Central memory CD4-positive, alpha-beta T cell (primary cell): ENCODE results near the gene CCDC80.

Experiments used
- DNase-seq: peaks from one replicate; pipeline ENCODE4 v3.0.0; 2022
- total RNA-seq, 3 experiments: gene quantifications; one replicate each; lab custom pipeline; 2026; lab: John Stamatoyannopoulos, UW

The CCDC80 gene, protein sequence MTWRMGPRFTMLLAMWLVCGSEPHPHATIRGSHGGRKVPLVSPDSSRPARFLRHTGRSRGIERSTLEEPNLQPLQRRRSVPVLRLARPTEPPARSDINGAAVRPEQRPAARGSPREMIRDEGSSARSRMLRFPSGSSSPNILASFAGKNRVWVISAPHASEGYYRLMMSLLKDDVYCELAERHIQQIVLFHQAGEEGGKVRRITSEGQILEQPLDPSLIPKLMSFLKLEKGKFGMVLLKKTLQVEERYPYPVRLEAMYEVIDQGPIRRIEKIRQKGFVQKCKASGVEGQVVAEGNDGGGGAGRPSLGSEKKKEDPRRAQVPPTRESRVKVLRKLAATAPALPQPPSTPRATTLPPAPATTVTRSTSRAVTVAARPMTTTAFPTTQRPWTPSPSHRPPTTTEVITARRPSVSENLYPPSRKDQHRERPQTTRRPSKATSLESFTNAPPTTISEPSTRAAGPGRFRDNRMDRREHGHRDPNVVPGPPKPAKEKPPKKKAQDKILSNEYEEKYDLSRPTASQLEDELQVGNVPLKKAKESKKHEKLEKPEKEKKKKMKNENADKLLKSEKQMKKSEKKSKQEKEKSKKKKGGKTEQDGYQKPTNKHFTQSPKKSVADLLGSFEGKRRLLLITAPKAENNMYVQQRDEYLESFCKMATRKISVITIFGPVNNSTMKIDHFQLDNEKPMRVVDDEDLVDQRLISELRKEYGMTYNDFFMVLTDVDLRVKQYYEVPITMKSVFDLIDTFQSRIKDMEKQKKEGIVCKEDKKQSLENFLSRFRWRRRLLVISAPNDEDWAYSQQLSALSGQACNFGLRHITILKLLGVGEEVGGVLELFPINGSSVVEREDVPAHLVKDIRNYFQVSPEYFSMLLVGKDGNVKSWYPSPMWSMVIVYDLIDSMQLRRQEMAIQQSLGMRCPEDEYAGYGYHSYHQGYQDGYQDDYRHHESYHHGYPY
- 0 to 0.07 (median 0.05) reads per million in 3 experiments for total RNA-seq

DNA sequence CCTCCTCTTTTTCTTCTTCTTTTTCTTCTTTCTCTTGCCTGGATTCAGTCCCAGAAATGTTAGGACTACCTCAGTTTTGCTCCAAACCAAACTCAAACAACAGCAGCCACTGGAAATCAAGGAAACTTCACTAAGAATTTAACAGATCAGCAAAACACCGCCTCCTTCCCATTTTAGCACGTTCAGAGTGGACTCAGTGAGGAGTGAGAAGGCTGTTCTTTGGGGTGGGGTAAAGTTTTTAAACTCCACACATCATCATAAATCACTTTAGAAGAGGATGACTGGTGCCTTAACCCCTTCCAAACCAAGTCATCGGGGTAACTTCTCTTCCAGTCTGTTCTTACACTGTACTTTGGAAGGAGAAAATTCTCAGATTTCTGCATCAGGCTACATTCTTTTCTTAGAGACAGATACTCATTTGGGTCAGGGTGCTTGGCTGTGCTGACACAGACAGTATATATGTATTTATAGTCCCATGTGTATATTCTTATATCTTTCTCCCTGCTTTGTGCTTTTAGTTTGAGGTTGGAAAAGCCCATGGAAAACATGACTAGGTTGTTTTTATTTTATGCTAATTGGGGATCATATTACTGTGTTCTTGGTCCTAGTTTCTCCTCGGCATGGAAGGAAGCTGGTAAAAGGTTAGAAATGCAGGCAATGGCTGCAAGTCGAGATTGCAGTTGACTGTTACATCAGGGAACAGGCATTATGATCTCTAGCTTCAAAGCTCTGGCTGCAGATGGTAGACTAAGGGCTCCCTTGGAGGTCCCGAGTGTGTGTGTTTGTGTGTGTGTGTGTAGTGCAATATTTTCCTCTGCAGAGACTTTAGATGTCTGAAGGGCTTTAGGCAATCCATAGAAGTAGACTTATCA lies at the start of gene CCDC80:
TSS of gene CCDC80 (minus strand) at position 214 of the 872 bp plus-strand sequence. CDS start 1,238 bp downstream, outside the sequence.
- DNase-seq: no peak

DNA sequence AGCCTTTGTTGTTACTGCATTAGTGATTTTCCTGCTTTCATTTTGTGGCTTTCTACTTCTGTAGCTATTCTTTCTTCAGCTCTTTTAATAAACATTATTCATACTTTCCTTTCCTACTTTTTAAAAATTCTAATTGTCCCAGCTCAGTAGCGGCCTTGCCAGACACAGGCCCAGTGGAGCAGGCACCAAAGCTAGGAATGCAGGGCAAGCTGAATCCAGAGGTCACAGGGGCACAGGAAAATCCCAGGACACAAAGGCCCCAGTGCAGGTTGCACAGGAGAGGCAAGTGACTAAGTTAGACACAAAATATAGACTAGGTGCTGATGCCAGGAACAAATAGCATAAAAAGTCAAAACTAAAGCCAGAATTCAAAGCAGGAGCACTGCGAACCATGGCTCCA lies 49.0 kb upstream of the CCDC80 start:
- DNase-seq: no peak

DNA sequence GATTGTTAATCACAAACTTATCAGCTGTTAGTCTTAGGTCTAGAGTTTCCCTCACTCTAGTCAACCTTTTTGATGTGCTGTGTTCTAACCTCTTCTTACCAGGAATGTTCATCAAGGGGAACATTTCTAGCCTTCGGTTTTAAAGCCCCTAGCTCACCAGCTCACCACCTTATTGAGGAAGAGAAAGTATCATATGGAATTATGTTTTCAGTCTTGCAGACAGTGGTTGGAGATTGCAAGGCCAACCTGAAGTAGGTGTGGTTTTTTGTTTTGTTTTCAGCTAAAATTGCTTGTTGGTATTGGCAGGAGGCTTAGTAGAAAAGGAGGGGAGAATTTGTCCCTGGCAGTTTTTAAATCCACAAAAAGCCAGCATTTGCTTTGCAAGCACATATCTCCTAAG lies 48.4 kb upstream of the CCDC80 start:
- no peak for DNase-seq

DNA sequence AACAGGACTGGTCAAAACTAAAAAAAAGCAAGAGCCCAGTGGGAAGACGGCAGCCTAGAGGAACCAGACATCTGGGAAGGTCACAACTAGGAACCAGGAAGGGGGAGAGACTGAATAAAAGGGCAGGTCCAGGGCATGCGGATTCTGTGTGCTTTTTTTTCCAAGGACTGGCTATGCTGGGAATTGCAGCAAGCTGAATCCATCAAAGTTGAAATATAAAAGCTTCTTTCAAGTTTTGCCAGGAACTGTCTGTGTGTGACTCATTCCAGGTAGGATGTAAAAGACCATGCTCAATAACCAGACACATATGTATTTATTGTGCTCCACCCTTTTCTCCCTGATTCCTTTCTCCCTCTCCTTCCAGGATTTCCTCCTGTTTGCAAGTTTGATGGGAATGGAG lies 47.9 kb upstream of the CCDC80 start:
- no peak for DNase-seq

DNA sequence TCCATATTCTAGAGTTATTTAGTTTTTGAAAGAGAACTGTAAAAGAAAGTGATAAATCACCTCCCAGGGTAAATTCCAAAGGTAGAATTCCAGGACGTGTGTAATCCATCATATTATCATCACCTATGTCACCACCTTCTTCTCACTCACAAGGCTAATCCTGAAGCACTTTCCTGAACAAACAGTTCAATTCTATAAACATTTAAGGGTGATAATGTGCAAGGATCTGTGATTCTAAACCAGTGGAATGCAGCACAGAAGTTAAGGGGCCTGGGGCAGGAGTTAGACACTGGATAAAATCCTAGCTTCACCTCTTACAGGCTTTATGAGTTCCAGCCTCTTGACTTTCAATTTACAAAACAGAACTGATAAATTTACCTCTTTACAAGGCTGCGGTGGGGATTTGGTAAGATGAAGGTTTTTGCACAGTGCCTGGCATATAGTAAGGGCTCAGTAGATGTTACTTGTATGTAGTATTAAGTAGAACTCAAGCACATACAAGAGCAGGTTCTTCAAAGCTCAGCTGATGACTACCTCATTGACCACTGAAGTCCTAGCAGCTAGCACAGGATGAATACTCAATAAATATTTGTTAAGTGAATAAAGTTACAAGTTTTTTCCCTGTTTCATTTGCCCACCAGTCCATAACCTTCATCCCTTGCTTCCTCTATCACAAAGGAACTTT lies 47.3 kb upstream of the CCDC80 start:
- DNase-seq: no peak

DNA sequence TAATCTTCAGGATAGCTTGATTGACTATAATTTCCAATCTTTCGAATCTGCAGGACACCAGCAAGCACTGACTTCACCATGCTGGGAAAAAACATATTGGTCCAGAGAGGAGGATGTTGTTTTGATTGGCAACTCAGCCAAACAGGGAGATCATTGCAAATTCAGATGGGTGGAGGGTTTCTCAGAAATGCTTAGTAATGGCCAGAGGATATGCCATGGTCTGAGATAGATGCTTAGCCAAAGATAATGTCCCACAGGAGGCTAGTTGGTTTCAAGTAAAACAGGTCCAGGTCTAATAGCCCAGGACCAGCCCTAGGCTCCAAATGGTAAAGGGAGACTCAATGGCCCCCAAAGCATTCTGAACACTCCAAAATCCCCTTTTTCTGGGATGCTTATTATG lies 46.7 kb upstream of the CCDC80 start:
- no peak for DNase-seq

DNA sequence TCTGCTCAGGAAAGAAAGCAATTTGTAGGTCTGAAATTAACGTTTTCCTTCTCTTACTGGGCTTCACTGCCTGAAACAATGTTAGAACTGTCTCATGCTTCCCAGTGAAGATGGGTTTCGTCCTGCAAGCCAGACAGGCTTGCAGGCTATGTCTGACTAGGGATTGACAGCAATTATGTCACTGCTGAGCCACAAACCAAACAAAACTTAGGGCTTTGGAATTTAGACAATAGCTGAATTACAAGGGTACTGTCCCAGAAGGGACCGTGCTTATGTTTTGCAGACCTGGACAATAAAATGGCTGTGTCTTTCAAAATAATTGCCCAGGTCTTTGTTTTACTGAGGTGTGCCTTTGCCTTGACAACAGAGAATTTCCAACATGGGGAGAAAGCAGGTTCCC lies 46.3 kb upstream of the CCDC80 start:
- DNase-seq: no peak

DNA sequence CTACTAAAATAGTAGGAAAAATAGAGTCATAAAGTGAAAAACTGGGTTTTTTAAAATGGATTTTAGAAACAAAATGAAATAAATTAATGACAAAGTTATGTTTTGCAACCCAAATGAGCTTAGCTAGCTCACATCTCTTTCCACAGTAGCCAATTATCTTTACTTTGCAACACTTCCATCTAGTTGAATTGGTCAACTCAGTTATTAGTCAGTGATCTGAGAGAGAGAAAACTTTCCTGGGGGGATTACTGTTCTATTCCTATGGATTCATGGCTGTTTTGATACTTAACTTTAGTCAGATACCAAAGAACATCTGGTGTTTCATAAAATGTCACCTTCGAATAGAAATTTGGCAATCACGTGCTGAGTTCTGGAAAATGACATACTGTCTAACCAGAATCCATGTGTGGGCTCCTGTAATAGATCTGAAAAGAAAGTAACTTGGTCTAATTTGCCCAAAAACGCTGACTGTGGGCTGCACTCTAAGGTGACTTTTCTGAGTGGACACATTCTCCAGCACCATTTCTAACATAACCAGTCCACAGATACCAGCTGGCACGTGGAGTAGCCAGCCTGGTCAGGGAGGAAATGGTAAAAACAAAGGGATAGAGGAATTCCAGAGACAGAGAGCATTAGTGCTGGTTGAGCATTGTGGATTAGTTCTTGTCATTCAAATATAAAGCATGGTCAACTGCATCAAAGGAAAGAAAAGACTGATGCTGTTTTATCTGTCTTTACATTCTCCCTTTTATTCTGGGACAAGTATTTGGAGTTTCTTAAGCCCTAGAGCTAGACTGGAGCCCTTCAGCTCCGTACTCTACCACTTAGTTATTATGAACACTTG lies 45.2 kb upstream of the CCDC80 start:
- no peak for DNase-seq

DNA sequence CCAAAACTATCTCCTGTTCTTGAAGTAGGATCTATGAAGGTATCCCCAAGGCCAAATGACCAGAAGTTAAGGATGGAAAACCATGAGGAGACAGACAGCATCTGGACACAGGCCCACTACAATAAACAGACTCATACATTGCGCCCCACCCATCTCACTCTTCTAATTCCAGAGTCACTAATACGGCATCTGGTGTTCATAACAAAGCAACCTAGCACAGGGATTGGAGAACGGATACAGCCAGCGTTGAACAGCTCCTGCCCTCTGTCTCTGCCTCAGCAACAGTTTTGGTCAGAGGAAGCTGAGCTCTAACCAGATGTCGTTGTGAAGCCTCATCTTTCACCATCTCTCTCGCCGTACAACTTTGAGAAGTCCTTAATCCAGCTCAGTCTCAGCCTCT lies 44.5 kb upstream of the CCDC80 start:
- DNase-seq: no peak

DNA sequence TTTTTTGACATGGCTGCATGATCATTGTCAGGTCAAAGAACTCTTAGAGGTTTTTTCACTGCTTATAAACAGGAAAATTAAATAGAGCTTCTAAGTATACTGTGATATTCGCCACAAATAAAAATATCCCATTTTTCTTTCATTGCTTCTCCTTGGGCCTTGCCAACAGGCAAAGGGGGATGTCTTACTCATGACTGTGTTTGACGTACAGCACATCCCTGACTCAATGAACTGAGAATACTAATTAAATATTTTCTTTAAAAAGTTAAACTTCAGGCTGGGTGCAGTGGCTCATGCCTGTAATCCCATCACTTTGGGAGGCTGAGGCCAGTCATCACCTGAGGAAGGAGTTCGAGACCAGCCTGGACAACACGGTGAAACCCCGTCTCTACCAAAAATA lies 41.4 kb upstream of the CCDC80 start:
- DNase-seq: no peak

DNA sequence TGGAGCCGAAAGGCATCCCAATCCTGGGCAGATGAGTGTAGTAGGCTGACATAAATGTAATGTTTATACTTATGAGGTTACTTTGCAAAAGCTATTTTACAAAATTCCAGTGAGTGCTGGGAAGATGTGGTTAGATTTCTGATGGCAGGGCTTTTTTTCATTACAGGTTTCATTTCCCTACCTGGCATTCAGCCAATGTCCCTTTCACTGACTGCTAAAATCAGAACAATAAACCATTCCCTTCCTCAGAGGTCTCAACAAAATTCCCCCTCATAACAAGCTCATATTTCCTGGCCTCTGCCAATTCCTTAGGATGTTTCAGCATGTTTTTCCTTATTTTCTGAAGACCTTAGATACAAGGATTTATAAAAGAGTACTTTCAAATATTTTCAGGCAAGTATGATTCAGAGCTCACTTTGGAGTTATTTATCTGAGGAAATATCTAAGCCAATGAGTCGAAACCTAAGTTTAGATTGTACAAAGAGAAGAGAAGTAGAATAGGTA lies 40.9 kb upstream of the CCDC80 start:
- DNase-seq: no peak

DNA sequence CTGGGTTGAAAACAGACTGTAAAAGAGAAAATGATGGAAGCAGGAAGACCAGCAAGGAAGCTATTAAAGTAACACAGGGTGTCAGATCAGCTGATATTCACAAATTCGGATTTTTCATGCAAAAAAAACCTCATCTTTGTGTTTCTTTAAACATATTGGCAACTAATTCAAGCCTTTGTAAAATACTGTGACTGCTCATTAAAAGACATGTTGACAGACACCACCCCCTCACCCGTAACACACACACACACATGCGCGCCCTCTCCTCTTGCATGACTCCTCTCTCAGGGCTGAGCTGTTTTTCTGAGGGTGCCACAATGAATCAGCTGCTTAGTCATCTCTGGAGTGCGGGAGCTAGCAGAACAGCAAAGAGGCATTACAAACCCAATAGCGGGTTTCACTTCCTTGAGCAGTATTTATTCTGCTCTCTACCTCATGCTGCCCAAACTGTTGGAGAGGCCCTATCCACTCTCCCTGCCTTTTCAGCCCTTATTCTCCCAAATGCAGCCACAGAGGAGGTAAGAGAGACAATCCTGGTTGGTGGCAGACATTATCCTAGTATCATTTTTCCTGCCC lies 35.8 kb upstream of the CCDC80 start:
- peak; percentile 36 for DNase-seq

DNA sequence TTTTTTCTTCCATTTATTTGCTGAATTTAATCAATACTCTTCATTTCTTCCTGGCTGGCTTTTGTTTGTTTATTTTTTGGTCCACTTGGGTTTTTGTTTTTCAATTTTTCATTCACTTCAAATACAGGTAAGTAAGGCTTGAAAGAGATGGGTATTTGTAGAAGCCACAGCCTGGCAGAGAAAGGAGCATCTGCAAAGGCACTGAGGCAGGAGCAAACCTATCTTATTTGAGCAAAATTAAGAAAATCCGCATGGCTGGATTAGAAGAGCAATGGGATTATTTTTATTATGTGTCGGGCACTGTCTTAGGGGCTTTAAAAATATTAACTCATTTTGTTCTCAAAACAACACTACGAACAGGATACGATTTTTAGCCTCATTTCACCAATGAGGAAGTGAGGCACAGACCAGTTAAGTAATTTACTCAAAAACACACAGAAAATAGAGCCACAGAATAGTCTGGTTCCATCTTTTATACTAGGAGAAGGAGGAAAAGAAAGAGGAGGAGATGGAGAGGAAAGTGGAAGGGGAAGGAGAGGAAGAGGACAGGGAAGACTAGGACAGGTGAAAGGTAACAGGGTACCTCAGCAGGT lies 35.1 kb upstream of the CCDC80 start:
- DNase-seq: no peak

DNA sequence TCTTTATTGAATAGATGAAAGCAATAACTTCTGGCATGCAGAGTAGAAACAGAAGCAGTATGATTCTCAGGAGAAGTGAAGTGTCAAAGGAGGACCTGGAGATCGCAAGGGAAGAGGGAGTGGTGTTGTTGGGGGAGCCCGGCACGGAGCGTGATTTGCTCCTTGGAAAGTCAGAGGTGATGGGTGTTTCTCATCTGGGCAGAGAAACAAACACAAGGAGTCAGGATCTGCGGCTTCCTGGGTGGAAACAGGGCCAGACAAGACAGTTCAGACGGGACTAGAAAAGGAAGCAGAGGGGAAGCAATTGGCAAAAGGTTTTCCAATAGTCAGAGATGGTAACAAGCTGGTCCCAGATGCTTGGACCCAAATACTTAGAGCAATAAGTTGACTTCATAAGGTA lies 34.4 kb upstream of the CCDC80 start:
- DNase-seq: no peak

DNA sequence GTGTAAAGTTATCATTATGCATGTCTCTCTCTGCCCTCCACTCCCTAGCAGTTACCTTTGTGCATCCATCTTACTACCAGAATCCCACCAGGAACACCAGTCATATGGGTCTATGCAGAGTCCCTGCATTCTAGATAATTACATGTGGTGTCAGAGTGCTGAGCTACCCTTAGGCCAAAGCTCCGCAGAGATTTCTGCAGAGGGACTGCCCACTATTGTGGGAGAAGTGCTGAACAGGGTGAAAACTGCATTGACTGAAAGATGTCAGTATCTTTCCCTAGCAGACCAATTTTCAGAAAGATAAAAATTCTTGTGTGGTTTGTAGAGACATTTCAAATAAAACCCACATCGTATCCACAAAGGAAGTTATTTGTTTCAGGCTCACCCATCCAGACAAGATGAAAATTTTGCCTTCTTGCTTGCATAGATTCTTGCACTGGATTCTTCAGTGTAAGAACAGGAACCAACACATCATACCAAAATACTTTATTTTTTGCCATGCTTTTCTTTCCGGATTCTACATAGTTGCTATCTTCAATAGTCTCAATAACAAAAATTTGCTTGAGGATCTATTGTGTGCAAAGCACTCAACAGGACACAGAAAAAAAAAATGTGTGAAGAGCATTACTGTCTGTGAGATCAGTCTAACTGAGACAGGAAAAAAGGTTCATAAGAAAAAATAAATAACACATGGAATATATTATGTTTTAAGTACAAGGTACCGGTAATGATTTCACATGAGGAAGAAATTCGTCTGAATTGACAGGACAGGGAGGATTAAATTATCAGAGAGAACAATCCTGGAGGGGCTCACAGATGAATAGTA lies 32.0 kb upstream of the CCDC80 start:
- no peak for DNase-seq

DNA sequence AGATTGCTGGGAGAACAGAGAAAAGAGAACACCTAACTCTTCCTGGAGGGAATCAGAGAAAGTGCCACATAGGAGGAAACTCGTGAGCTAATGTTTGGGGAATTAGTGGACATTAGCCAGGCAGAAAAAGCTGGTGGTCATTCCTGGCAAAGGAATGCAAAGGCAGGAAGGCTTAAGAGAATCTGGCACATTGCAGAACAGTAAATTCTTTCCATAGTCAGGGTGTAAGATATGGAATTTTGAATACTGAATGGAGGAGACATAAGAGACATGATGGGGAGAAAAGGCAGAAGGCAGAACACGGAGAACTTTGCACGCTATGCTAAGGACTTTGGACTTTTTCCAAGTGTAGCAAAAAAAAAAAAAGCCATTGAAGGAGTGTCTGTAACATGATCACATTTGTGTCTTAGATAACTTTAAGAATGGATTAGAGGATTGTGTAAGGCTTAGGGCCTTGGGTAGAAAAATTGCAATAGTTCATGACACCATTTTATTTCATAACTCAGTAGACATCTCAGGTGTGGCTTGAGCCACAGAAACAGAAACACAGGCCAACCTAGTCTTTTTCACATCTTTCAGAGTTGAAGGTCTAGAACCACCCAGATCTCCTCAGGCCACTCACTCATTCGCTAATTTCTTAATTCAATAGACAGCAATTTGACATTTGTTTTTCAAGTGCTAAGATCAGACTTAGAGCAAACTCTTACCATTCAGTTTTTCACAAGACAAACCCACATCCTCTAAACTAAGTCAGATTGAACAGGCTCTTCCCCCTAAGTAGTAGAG lies 31.2 kb upstream of the CCDC80 start:
- peak; percentile 7 for DNase-seq

DNA sequence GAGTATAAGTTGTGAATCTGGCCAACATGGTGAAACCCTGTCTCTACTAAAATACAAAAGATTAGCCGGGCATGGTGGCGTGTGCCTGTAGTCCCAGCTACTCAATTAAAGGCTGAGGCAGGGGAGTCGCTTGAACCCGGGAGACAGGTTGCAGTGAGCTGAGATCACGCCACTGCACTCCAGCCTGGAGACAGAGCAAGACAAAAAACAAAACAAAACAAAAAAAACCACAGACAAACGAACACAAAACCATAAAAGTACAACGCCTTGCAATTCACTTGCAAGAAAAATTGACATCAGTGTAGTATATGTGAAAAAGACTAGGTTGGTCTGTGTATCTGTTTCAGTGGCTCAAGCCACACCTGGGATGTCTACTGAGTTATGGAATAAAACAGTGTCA lies 29.9 kb upstream of the CCDC80 start:
- no peak for DNase-seq

DNA sequence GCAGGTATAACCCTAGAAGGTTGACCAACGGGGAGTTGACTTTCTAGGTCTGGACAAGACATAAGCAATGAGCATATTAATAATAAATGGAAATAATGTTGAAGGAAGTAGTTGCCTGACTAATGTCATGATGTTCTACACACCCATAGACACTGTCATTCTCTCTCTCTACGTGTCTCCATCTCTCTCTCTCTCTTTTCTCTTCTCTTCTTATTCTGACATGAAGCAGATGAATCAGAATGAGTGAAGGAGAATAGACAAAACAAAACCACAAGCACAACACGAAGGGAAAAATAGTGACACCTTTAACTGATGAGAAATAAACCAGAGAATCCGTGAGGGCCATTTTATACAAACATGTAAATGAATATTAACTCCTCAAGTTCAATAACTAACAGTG lies 26.7 kb upstream of the CCDC80 start:
- no peak for DNase-seq
